ENCODE data around the gene FNDC5.
A peak's percentile ranks its signal among the peaks of the same experiment; 100 is the strongest.
"Not testable (repeated sequence)": the region's sequence is repeated elsewhere in the genome, so short reads cannot be mapped to it uniquely, and the experiment has no call there.

Gene FNDC5

GRCh38 chr1:32870615-32871363, at the start of gene FNDC5:
FNDC5 (minus strand) TSS chr1:32870912.
- Histone ChIP-seq H3K27me3 (ENCODE audit: control insufficient read depth in 1 of 2, insufficient read depth in 2 of 2, low read length in 2 of 2) (peaks cover 17 to 24% of the 10 kb centered on the region in 2 donors), H3K9me3 (ENCODE audit: control insufficient read depth in 1 of 2, low read length in 2 of 2) (no peaks in the 10 kb centered on the region), H3K36me3 (ENCODE audit: control insufficient read depth in 1 of 2, insufficient read depth in 2 of 2, low read length in 2 of 2) (no peaks in the 10 kb centered on the region), H3K9ac (ENCODE audit: low read depth in 1 of 2, low read length in 2 of 2) (no peak within 1 kb of the TSS), H3K4me3 (ENCODE audit: low read depth in 1 of 2, low read length in 2 of 2) (peak within 1 kb of the TSS; percentile 47 to 55), H3K27ac (ENCODE audit: low read depth, low read length) (no peak within 1 kb of the TSS), H3K4me1 (ENCODE audit: control insufficient read depth in 1 of 2, insufficient read depth in 2 of 2, low read length in 2 of 2) (peaks cover 0 to 10% of the 10 kb centered on the region in 2 donors)

DNA sequence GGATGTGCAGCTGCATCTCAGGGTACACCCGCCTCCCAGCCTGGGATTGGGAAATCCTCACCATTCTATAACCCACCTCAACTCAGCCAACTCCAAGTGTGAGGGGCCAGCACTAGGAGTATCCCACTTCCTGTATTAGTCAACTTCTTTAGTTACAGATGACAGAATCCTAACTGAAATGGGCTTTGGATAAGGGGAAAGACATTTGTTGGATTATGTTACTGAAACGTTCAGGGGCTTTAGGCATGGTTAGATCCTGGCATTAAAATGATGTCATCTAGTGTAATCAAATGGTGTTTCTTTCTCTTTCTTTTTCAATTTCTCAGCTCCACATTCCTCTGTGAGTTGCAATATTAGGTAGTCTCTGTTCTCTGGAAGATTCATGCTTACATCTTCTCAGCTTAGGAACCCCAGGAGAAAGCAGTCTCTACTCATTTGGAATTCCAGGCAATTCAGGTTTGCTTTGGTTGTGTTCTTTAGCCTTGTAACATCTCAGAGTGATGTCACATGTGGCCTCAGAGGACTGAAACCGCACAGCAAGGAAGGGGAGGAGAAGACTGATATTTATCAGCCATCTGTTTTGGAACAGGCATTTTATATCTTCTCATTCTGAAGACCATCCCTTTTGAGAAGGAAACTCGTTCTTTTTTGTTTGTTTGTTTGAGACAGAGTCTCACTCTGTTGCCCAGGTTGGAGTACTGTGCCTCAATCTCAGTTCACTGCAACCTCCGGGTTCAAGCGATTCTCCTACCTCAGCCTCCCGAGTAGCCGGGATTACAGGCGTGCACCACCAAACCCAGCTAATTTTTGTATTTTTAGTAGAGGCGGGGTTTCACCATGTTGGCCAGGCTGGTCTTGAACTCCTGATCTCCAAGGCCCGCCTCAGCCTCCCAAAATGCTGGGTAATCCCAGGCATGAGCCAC, 49.4 kb upstream of the FNDC5 start:
- Histone ChIP-seq H3K9me3 (ENCODE audit: control insufficient read depth in 1 of 2, low read length in 2 of 2) (no peaks in the 10 kb centered on the region), H3K9ac (ENCODE audit: low read depth in 1 of 2, low read length in 2 of 2) (no peak overlapping the region), H3K27me3 (ENCODE audit: control insufficient read depth in 1 of 2, insufficient read depth in 2 of 2, low read length in 2 of 2) (peaks cover 0 to 3% of the 10 kb centered on the region in 2 donors), H3K4me1 (ENCODE audit: control insufficient read depth in 1 of 2, insufficient read depth in 2 of 2, low read length in 2 of 2) (peaks cover 24 to 27% of the 10 kb centered on the region in 2 donors), H3K4me3 (ENCODE audit: low read depth in 1 of 2, low read length in 2 of 2) (no peak overlapping the region), H3K36me3 (ENCODE audit: control insufficient read depth in 1 of 2, insufficient read depth in 2 of 2, low read length in 2 of 2) (no peaks in the 10 kb centered on the region), H3K27ac (ENCODE audit: low read depth, low read length) (no peak overlapping the region)

DNA sequence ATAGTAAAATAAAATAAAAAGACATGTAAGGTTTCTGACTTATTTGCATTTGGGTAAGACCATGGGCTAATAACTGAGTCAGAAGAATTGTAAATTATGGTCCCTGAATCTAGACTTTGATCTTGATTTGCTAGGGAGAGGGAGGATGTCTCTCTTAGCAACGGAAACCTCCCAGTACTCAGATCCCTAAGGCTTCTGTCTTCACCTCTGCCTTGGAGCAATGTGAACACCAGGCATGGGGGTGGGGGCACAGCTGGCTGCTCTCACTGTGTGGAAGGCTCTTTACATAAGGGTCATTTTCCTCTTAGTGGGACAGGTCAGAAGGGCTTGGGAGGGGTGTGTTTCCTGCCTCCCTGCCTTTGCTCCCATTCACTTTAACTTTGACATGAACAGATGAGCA, 47.5 kb upstream of the FNDC5 start:
- Histone ChIP-seq H3K9me3 (ENCODE audit: control insufficient read depth in 1 of 2, low read length in 2 of 2) (no peaks in the 10 kb centered on the region), H3K27ac (ENCODE audit: low read depth, low read length) (no peak overlapping the region), H3K4me3 (ENCODE audit: low read depth in 1 of 2, low read length in 2 of 2) (no peak overlapping the region), H3K36me3 (ENCODE audit: control insufficient read depth in 1 of 2, insufficient read depth in 2 of 2, low read length in 2 of 2) (no peaks in the 10 kb centered on the region), H3K27me3 (ENCODE audit: control insufficient read depth in 1 of 2, insufficient read depth in 2 of 2, low read length in 2 of 2) (peaks cover 0 to 3% of the 10 kb centered on the region in 2 donors), H3K4me1 (ENCODE audit: control insufficient read depth in 1 of 2, insufficient read depth in 2 of 2, low read length in 2 of 2) (peaks cover 16 to 22% of the 10 kb centered on the region in 2 donors), H3K9ac (ENCODE audit: low read depth in 1 of 2, low read length in 2 of 2) (no peak overlapping the region)

DNA sequence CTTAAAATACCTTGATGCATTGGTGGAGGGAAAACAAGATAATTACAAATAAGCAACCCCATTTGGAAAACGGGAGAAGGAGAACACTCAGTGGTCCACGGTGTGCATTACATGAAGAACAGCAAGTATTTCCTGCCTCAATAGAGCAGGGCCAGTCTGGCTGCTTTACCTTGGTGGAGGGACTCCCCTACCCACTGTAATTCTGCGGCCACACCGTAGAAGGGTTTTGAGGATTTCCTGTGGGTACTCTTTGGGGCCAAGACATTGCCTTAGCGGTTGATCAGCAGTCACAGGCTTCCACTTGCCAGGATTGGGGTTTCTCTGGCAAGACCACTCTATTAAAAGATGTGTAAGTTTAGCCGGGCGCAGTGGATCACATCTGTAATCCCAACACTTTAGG, 46.8 kb upstream of the FNDC5 start:
- Histone ChIP-seq H3K9me3 (ENCODE audit: control insufficient read depth in 1 of 2, low read length in 2 of 2) (no peaks in the 10 kb centered on the region), H3K36me3 (ENCODE audit: control insufficient read depth in 1 of 2, insufficient read depth in 2 of 2, low read length in 2 of 2) (no peaks in the 10 kb centered on the region), H3K4me3 (ENCODE audit: low read depth in 1 of 2, low read length in 2 of 2) (no peak overlapping the region), H3K27ac (ENCODE audit: low read depth, low read length) (no peak overlapping the region), H3K27me3 (ENCODE audit: control insufficient read depth in 1 of 2, insufficient read depth in 2 of 2, low read length in 2 of 2) (peaks cover 0 to 3% of the 10 kb centered on the region in 2 donors), H3K4me1 (ENCODE audit: control insufficient read depth in 1 of 2, insufficient read depth in 2 of 2, low read length in 2 of 2) (peaks cover 16 to 22% of the 10 kb centered on the region in 2 donors), H3K9ac (ENCODE audit: low read depth in 1 of 2, low read length in 2 of 2) (no peak overlapping the region)

- Histone ChIP-seq H3K9me3 (ENCODE audit: control insufficient read depth in 1 of 2, low read length in 2 of 2) (no peaks in the 10 kb centered on the region), H3K27ac (ENCODE audit: low read depth, low read length) (no peak overlapping the region), H3K27me3 (ENCODE audit: control insufficient read depth in 1 of 2, insufficient read depth in 2 of 2, low read length in 2 of 2) (peaks cover 0 to 3% of the 10 kb centered on the region in 2 donors), H3K4me3 (ENCODE audit: low read depth in 1 of 2, low read length in 2 of 2) (no peak overlapping the region), H3K9ac (ENCODE audit: low read depth in 1 of 2, low read length in 2 of 2) (no peak overlapping the region), H3K36me3 (ENCODE audit: control insufficient read depth in 1 of 2, insufficient read depth in 2 of 2, low read length in 2 of 2) (no peaks in the 10 kb centered on the region), H3K4me1 (ENCODE audit: control insufficient read depth in 1 of 2, insufficient read depth in 2 of 2, low read length in 2 of 2) (peaks cover 16 to 22% of the 10 kb centered on the region in 2 donors)
Measured at GRCh38 chr1:32915766-32916706, 45.3 kb upstream of the FNDC5 start.

DNA sequence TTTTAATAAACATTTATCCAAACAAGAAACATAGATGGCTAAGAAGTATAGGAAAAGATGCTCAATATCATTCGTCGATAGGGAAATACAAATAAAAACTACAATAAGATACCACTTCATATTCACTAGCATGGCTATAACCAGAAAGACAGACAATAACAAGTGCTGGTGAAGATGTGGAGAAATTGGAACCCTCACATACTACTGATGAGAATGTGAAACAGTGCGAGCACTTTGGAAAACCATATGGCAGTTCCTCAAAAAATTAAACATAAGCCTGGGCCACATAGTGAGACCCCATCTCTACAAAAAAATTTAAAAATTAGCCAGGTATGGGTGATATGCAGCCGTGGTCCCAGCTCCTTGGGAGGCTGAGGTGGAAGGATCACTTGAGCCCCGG, 39.6 kb upstream of the FNDC5 start:
- Histone ChIP-seq H3K9ac (ENCODE audit: low read depth in 1 of 2, low read length in 2 of 2) (no peak overlapping the region), H3K9me3 (ENCODE audit: control insufficient read depth in 1 of 2, low read length in 2 of 2) (no peaks in the 10 kb centered on the region), H3K27ac (ENCODE audit: low read depth, low read length) (no peak overlapping the region), H3K27me3 (ENCODE audit: control insufficient read depth in 1 of 2, insufficient read depth in 2 of 2, low read length in 2 of 2) (no peaks in the 10 kb centered on the region), H3K36me3 (ENCODE audit: control insufficient read depth in 1 of 2, insufficient read depth in 2 of 2, low read length in 2 of 2) (no peaks in the 10 kb centered on the region), H3K4me3 (ENCODE audit: low read depth in 1 of 2, low read length in 2 of 2) (no peak overlapping the region), H3K4me1 (ENCODE audit: control insufficient read depth in 1 of 2, insufficient read depth in 2 of 2, low read length in 2 of 2) (peaks cover 12 to 20% of the 10 kb centered on the region in 2 donors)

GRCh38 chr1:32907435-32907834, 36.7 kb upstream of the FNDC5 start:
- H3K27ac ChIP-seq (ENCODE audit: low read depth, low read length) = no peak overlapping the region
- peaks cover 24 to 28% of the 10 kb centered on the region in 2 donors for H3K4me1 ChIP-seq (ENCODE audit: control insufficient read depth in 1 of 2, insufficient read depth in 2 of 2, low read length in 2 of 2)
- H3K36me3 ChIP-seq (ENCODE audit: control insufficient read depth in 1 of 2, insufficient read depth in 2 of 2, low read length in 2 of 2) = no peaks in the 10 kb centered on the region
- no peak overlapping the region for H3K9ac ChIP-seq (ENCODE audit: low read depth in 1 of 2, low read length in 2 of 2)
- H3K27me3 ChIP-seq (ENCODE audit: control insufficient read depth in 1 of 2, insufficient read depth in 2 of 2, low read length in 2 of 2) = no peaks in the 10 kb centered on the region
- no peak overlapping the region for H3K4me3 ChIP-seq (ENCODE audit: low read depth in 1 of 2, low read length in 2 of 2)
- no peaks in the 10 kb centered on the region for H3K9me3 ChIP-seq (ENCODE audit: control insufficient read depth in 1 of 2, low read length in 2 of 2)

DNA sequence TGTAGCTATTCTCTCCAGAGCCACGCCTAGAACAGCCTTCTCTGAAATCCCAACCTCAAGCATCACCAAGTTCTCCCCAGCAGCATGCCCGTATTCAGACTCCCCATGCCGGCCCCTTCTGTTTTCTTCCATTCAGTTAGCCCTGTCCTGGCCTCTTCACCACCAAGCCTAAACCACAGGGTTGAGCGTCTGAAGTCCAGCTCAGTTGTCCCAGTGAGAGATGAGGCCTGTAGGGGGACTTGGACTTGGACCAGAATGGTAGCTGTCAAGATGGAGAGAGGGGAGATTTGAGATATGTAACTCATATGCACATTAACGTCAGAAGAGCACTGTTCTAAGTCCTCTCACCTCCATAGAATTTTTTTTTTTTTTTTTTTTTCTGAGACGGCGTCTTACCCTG, 35.9 kb upstream of the FNDC5 start:
- Histone ChIP-seq H3K9ac (ENCODE audit: low read depth in 1 of 2, low read length in 2 of 2) (no peak overlapping the region), H3K4me1 (ENCODE audit: control insufficient read depth in 1 of 2, insufficient read depth in 2 of 2, low read length in 2 of 2) (peaks cover 27 to 28% of the 10 kb centered on the region in 2 donors), H3K9me3 (ENCODE audit: control insufficient read depth in 1 of 2, low read length in 2 of 2) (no peaks in the 10 kb centered on the region), H3K36me3 (ENCODE audit: control insufficient read depth in 1 of 2, insufficient read depth in 2 of 2, low read length in 2 of 2) (no peaks in the 10 kb centered on the region), H3K27ac (ENCODE audit: low read depth, low read length) (no peak overlapping the region), H3K4me3 (ENCODE audit: low read depth in 1 of 2, low read length in 2 of 2) (no peak overlapping the region), H3K27me3 (ENCODE audit: control insufficient read depth in 1 of 2, insufficient read depth in 2 of 2, low read length in 2 of 2) (no peaks in the 10 kb centered on the region)

DNA sequence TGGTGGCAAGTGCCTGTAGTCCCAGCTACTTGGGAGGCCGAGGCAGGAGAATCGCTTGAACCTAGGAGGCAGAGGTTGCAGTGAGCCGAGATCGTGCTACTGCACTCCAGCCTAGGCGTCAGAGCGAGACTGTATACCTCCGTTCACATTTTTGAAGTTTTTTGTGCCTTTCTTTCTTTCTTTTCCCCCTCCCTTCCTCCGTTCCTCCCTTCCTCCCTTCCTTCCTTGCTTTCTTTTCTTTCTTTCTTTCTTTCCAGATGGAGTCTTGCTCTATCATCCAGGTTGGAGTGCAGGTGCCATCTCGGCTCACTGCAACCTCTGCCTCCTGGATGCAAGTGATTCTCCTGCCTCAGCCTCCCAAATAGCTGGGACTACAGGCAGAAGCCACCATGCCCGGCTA, 34.9 kb upstream of the FNDC5 start:
- not testable (repeated sequence) for H3K9me3 ChIP-seq (ENCODE audit: control insufficient read depth in 1 of 2, low read length in 2 of 2); H3K4me3 ChIP-seq (ENCODE audit: low read depth in 1 of 2, low read length in 2 of 2); H3K27me3 ChIP-seq (ENCODE audit: control insufficient read depth in 1 of 2, insufficient read depth in 2 of 2, low read length in 2 of 2); H3K9ac ChIP-seq (ENCODE audit: low read depth in 1 of 2, low read length in 2 of 2); H3K36me3 ChIP-seq (ENCODE audit: control insufficient read depth in 1 of 2, insufficient read depth in 2 of 2, low read length in 2 of 2); H3K27ac ChIP-seq (ENCODE audit: low read depth, low read length)
- H3K4me1 ChIP-seq (ENCODE audit: control insufficient read depth in 1 of 2, insufficient read depth in 2 of 2, low read length in 2 of 2) = peaks cover 28 to 31% of the 10 kb centered on the region in 2 donors

Measured in duodenal mucosa (tissue), 2 donors.